ENCODE data around the gene PIP5K1B.
A peak's percentile ranks its signal among the peaks of the same experiment; 100 is the strongest.

PIP5K1B gene

DNA sequence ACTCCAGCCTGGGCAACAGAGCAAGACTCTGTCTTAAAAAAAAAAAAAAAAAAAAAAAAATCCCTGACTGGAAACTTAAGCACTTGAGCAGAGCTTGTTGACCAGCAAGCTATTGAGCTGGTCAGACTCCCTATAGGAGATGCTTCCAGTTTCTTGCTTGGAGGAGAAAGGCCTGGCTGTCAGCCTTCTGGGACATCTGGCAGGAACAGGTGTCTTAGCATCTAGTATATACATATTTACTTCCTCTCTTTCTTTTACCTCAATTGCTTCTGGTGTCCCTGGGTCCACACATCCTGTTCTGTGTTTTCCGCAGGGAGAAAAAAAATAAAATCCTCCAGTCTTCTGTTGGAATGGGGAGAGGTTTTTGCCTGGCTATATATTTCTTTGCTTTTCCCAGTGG, 248.7 kb downstream of the PIP5K1B start:
- DNase-seq (ENCODE audit: low spot score): no peak

DNA sequence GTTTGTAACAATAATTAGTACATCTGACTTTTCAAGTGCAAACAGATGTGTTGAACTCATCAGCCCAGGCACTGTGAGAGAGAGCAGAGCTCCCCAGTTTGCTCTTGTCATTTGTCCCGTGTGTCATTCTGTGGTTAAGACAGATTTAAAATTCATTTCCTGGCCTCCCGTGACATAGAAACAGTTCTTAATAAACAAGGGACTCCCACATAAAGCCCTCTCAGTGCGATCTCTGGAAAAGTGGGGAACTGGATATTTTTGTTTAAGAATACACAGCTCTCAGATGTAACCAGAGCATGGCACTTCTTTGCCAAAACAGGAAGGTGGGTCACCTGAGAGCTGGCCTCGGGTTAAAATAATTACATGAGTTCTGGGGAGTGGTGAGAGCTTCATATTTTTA, 250.3 kb downstream of the PIP5K1B start:
- no peak for DNase-seq (ENCODE audit: low spot score)

DNA sequence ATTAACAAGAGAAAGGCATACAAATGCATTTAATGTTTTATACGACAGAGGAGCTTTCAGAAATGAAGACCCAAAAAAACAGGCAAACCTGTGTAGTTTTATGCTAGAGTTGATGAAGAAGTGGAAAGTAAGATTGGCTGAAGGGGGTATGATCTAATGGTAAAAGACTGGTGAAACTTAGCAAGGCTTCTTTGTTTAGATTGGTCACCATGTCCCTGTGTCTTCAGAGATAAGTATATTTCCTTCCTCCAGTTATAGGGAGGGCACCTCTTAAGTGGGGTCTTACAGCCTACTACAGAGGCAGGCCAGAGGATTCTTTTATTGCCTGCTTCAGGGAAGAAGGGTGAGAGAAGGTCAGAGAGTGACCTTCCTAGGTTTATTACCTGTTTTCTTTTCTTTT, 252.4 kb downstream of the PIP5K1B start:
- no peak for DNase-seq (ENCODE audit: low spot score)

DNA sequence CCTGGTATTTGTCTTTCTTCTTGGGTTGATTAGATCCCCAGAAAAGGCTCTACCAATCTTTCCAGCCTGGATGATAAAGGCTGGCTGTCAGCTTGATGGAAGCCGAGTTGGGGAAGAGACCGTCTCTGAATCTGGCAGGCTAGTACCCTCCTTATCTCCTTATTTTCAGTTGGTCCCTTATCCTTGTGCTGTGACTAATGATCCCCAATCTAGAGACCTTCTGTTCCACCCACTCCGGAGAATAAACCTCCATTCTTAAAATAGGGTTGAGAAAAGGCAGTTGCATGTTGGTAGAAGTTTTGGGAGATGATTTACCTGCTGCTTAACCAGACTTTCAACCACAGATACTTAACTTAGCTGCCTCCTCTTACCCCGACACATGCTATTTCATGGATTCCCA, 256.5 kb downstream of the PIP5K1B start:
- no peak for DNase-seq (ENCODE audit: low spot score)

DNA sequence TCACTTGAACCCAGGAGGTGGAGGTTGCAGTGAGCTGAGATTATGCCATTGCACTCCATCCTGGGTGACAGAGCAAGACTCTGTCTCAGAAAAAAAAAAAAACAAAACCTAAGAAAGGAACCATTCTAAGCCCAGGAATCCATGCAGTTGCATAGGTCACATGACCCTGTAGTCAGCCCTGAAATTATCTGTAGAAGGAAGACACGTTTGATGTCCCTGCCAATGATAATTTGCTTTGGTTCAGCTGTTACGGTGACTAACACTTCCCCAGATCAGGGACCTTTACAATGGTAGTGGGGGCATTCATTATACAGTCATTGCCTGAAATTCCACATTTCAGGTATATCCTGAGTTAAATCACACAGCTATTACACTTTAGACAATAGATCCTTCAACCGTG, 258.4 kb downstream of the PIP5K1B start:
- DNase-seq (ENCODE audit: low spot score): no peak

DNA sequence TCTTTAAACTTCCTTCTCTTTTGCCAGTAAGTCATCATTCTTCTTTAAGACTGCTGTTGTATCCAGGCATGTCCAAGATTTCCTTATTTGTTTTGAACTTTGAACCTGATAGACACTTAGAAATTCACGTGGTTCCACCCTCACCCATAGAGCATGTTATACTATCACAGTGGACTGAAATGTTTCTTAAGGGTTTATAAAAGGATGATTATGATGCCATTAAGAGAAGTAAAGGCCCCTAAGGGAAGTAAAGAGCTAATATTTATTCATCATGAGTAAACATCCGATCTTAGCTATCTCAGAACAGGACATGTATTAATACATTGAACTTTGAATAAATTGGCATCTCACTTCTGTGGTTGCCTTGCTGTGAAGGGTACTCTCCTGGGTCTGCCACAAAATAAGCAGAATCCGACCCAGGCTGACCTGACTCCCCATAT, 259.1 kb downstream of the PIP5K1B start:
- DNase-seq (ENCODE audit: low spot score): peak; percentile 11

DNA sequence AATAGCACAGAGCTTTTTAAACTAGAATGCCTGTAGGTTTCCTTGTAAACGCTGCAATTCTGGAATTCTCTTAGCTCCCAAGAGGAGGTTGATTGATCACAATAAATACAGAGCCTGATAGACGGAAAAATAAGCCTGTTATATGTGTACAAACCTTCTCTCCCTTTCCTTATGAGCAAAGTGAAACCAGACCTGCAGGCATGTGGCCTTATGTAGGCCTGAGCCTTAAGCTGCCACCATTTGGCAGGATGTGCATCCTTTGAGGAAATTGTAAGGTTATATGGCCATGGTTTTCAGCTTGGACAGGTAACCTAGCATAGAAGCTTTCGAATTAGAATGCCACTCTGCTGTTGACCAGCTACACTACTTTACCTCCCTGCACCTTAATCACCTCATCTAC, 259.7 kb downstream of the PIP5K1B start:
- DNase-seq (ENCODE audit: low spot score): no peak

DNA sequence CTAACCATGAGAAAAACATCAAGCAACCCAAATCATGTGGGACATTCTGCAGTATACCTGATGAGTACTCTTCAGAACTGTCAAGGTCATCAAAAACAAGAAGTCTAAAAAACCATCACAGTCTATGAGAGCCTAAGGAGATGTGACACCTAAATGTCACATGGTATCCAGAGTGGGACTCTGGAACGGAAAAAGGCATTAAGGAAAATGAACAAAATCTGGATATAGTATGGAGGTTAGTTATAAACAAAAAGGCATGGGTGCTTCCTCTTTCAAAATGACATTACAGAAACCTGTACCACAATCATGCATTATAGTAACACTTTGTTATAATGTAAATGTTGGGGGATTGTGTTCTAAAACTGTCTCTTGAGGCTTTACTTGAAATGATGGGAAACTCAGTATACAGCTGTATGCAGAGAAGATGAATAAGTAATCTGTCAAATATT, 261.5 kb downstream of the PIP5K1B start:
- no peak for DNase-seq (ENCODE audit: low spot score)

DNA sequence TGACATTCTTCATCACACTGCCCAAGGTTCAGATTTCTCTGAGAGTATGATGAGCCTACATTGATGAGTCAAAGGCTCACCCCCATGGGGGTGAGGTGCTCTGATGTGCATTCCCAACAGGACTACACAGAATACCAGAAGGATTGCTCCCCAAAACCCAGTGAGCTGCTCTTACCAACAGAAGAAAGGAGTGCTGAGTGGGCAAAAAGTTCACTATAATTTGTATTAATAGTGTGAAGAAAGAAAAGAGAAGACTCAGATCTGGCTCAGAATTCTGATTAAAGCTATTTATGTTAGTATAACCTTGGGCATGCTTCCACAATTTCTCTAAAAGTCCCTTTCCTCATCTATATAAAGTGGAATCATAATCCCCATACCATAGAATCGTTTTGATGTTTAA, 262.8 kb downstream of the PIP5K1B start:
- DNase-seq (ENCODE audit: low spot score): no peak

DNA sequence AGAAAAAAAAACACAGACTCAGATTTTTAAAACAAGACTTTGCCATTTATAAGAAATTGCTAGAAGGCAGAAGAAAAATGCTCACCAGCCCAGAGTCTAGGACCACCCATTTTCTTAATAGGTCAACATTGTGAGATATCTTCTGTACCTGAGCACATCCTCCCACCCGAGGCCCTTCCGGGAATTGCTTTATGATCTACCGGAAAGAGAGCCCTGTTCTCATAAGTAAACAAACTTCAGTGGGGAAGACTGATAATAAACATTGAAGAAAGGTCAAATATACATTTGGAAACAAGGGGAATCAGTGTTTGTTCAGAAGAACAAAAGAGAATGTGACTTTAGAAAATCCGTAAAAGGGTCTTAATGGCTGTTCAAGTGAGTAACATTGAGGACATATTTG, 264.5 kb downstream of the PIP5K1B start:
- no peak for DNase-seq (ENCODE audit: low spot score)

DNA sequence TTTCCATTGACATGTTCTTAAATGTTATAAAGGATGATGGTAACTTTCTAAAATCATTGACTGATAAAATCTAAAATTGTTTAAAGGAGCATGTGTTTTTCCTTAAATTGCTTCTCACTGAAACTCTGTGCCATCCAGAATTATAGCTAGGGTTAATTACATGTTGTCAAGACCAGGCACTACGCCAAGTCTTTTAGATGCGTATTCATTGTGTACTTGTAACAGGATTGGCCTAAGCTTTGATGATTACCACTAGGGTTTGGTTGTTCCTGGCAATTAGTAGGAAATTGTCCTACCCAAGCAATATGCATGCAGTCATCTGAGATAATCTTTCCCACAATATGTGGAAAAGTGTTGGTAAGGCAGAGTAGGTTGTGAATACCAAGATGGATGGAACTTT, 265.1 kb downstream of the PIP5K1B start:
- no peak for DNase-seq (ENCODE audit: low spot score)

DNA sequence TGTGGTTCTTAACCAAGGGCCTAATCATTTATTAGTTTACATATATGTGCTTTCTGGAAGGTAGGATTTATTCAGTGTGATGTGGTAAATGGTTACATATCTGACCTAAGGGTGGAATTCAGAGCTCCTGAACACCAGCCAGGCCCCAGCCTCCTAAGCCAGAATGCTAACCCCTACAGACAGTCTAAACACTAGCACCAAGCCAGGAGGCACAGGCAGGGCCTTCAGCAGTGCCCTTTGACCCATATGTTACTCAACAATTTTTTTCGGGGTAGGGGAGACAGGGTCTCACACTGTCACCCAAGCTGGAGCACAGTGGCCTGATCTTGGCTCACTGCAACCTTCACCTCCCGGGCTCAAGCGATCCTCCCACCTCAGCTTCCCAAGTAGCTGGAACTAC, 268.6 kb downstream of the PIP5K1B start:
- no peak for DNase-seq (ENCODE audit: low spot score)

DNA sequence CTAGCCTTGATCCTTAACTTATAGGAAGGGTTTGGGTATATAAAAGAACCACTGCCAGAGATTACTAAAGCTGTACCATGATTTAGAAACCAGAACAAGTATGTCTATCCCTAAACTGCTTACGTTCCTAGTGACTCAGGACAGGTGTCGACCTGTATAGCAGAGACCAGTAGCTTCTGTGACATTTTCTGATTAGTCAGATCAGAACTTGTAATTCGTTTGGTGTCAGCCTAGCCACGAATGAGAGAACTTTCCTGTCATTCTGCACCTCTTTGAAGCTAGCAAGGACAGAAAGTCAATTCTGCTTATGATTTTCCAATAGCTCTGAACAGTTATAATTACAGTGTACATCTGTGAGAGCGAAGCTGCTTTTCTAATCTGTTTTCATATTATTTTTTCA, 269.4 kb downstream of the PIP5K1B start:
- no peak for DNase-seq (ENCODE audit: low spot score)

DNA sequence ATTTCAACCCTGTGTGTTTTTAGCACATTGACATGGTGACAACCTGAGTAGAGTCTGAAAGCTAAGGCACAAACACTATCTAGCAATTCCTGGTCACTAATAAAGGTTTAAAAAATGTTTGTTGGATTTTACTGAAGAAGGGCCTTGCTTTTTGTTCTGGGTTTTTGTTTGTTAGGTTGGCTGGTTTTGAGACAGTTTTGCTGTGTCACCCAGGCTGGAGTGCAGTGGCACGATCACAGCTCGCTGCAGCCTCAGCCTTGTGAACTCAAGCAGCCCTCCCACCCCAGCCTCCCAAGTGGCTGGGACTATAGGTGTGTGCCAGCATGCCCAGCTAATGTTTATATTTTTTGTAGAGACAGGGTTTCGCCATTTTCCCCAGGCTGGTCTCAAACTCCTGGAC, 269.9 kb downstream of the PIP5K1B start:
- no peak for DNase-seq (ENCODE audit: low spot score)

DNA sequence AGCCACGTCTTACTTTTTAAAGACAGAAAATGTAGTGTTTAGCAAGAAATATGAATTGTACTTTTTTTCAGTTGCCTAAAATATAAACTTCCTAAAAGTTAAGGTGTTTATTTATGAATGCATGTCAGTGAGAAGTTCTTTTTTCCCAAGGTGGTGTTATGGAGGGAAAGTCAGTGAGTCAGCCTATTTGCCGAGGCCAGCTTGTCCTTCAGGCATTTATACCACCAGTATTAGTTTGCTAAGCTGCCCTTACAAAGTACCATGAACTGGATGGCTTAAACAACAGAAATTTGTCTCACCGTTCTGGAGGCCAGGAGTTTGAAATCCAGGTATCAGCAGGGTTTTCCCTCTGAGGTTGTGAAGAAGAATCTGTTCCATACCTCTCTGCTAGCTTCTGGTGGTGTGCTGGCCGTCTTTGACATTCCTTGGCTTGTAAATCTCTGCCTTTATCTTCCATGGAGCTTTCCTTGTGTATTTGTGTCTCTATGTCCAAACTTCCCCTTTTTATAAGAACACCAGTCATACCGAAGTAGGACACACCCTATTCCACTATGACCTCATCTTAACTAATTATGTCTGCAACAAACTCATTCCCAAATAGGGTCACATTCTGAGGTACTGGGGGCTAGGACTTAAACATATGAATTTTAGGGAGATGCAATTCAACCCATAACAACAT, 270.5 kb downstream of the PIP5K1B start:
- DNase-seq (ENCODE audit: low spot score): no peak

DNA sequence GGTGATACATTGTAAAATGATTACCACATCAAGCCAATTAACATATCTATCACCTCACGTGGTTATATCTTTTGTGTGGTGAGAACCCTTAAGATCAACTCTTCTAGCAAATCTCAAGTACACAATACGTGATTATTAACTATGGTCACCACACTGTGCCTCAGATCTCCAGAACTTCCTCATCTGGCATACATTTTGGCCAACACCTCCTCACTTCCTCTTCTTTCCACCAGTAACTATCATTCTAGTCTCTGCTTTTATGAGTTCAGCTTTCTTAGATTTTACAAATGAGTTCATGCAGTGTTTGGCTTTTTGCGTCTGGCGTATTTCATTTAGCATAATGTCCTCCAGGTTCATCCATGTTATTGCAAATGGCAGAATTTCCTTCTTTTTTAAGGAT, 273.0 kb downstream of the PIP5K1B start:
- no peak for DNase-seq (ENCODE audit: low spot score)

DNA sequence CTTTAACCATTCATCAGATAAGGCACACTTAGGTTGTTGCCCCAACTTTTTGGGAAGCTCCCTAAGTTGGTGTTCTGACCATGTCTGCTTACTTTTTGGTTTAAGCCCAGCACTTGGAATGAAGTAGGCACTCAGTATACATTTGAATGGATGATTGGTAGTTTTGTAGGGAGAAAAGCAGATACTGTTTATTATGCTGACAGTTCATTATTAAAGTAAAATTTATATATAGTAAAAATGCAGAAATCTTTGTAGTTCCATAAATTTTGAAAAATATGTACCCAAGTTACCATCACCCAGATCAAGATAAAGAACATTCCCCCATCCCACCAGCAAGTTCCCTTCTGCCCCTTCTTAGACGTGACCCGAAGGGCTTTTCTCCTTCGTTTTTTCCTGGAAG, 273.5 kb downstream of the PIP5K1B start:
- DNase-seq (ENCODE audit: low spot score): no peak

DNA sequence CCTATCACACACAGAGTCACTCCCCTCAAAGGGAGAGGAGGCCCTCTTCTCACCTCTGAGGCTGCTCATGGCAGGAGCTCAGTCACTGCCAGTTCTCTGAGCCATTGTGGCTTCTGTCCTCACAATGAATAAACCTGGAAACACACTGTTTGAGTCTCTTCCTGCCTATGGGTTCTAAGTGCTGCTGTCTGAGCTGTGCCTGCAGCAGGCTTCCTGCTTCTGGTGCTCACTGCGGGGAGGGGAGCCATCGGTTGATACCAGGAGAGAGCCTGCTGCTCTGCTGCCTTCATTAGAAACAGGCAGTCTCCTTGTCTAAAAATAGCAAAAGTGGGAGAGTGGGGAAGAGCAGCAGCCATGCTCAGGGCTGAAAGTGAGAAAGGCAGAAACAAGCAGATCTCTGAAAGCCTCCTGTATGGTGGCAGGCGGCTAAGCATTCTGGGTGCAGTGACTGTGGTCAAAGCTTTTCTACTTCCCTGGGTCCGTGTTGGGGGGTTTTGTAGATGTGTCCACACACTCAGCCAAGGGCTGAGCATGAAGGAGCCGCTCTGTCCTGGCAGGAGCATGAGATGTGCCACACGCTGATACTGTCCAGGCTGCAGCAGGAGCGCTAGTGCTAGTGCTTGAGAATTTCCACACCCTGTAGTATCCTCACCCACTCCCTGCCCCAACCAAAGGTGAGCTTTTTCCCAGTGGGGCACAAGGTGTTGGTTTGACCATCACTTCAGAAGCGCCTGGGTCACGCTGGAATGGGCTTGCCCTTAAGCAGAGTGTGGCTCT, 274.7 kb downstream of the PIP5K1B start:
- no peak for DNase-seq (ENCODE audit: low spot score)

DNA sequence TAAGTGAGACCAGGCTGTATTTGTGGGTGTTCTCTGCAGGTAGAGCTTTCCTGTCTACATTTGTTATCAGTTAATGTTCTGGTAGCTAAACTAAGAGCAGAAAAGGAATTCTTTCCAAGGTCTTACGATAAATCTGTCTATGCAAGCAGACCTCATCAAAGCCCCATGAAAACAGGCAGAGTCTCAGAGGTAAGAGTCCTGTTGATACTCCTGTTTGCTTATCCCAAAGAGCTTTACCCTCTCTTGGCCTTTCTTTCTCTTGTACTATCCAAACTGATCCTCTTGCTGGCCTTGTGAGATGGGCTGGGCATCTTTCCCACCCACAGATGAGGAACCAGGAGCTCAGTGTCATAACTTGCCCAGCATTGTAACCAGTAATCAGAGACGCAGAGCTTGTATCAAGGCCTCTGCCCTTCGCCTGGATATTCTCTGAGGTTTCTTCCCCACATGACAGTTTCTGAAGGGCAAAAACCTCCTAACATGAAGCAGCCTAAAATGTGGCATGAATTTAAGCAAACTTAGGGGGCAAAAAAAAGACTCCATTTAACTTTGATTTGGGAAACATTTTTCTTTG, 275.4 kb downstream of the PIP5K1B start:
- no peak for DNase-seq (ENCODE audit: low spot score)

DNA sequence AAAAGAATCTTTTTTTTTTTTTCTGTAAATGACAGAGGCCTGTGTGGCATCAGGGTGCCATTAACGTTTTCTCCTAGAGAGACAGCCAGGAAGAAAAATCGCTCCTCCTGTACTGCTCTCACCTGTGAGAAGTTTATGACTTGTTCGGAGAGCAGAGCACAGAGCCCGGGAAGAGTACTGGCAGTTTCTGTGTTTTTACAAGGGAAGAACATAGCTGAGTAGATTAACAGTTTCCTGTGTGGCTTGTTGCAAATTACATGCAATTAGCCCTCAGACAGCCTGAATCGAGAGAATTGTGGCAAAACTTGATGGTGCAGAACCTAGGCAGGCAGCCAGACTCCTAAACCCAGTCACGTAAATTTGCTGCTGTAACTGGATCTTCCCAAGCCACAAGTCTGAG, 276.7 kb downstream of the PIP5K1B start:
- no peak for DNase-seq (ENCODE audit: low spot score)

DNA sequence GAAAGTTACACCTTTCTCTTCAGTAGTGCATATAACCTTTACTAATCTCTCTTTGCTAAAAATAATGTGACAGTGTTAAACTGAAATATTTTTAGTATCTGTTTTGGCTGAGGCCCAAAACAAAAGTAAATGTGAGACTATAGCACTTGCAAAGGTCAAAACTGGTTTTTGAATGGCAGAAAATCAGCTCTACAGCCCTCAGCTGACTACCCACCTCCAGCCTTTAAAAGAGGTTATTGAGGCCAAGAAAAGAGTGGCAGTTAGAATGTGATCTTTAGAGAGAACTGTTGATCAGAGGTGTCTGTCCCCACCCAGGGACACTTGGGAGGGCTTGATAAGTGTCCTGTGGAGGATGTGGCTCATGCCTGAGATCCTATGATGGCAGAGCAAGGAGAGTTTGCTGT, 278.0 kb downstream of the PIP5K1B start:
- no peak for DNase-seq (ENCODE audit: low spot score)

DNA sequence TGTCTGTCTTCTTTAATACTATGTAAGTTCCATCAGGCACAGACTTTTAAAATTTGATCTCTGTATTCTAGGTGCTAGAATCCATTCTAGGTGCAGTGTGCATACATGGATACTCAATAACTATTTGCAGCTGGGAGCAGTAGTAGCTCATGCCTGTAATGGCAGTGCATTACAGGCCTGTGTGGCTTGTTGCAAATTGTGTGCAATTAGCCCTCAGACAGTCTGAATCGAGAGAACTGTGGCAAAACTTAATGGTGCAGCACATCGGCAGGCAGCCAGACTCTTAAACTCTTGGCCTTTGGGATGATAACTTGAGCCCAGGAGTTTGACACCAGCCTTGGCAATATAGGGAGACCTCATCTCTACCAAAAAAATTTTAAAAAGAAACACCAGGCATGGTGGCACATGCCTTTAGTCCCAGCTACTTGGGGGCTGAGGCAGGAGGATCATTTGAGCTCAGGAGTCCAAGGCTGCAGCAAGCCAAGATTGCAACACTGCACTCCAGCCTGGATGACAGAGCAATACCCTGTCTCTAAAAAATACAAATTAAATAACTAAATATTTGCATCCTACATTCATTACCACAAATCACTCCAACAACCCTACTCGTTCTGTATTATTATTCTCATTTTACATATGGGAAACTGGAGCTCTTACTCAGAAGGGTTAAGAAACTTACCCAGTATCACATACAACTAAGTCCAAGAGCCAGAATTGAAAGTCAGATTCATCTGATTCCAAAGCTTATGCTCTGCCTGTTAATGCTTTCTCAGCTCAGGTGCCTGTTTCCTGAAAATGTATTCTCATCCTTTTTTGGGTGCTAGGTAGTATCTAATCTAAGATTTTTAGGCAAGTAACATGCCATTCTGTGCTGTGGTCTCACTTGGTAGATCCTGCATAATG, 278.7 kb downstream of the PIP5K1B start:
- DNase-seq (ENCODE audit: low spot score): no peak

Data from LoVo (cell line).